ENCODE measurements around the gene ANAPC13.

Gene ANAPC13

GRCh38 chr3:134482622-134483021 is 3.2 kb downstream of the ANAPC13 start:
- no peak for DNase-seq

- no peak for DNase-seq
These were observed 4.6 kb downstream of the ANAPC13 start for GRCh38 chr3:134481166-134481565.

GRCh38 chr3:134480546-134480945 is 5.2 kb downstream of the ANAPC13 start:
- no peak for DNase-seq

GRCh38 chr3:134477938-134478337 is 7.8 kb downstream of the ANAPC13 start:
- no peak for DNase-seq

- no peak for DNase-seq
These were observed 8.8 kb downstream of the ANAPC13 start for GRCh38 chr3:134477002-134477401.

- DNase-seq, result no peak
These were observed 9.5 kb downstream of the ANAPC13 start for GRCh38 chr3:134476306-134476705.

- DNase-seq, result no peak
These were observed 10.8 kb downstream of the ANAPC13 start for GRCh38 chr3:134474956-134475355.

- peak; percentile 63 to 76 for DNase-seq
These were observed 11.8 kb downstream of the ANAPC13 start for GRCh38 chr3:134473868-134474546.

GRCh38 chr3:134472831-134473230 is 13.0 kb downstream of the ANAPC13 start:
- DNase-seq, result no peak

- no peak for DNase-seq
These were observed 14.1 kb downstream of the ANAPC13 start for GRCh38 chr3:134471521-134472193.

GRCh38 chr3:134468519-134468918 is 17.3 kb downstream of the ANAPC13 start:
- DNase-seq, result no peak

- no peak for DNase-seq
These were observed 19.5 kb downstream of the ANAPC13 start for GRCh38 chr3:134466331-134466730.

GRCh38 chr3:134464689-134465365 is 21.0 kb downstream of the ANAPC13 start:
- DNase-seq, result no peak

- DNase-seq, result no peak
These were observed 21.6 kb downstream of the ANAPC13 start for GRCh38 chr3:134464064-134464688.

- DNase-seq, result no peak
These were observed 22.1 kb downstream of the ANAPC13 start for GRCh38 chr3:134463676-134464063.

GRCh38 chr3:134462331-134462941 is 23.3 kb downstream of the ANAPC13 start:
- no peak for DNase-seq

- no peak for DNase-seq
These were observed 24.8 kb downstream of the ANAPC13 start for GRCh38 chr3:134460965-134461364.

GRCh38 chr3:134459562-134459961 is 26.2 kb downstream of the ANAPC13 start:
- no peak for DNase-seq

GRCh38 chr3:134458406-134458945 is 27.3 kb downstream of the ANAPC13 start:
- no peak for DNase-seq

GRCh38 chr3:134457376-134458074 is 28.3 kb downstream of the ANAPC13 start:
- DNase-seq, result no peak

GRCh38 chr3:134453631-134454030 is 32.2 kb downstream of the ANAPC13 start:
- no peak for DNase-seq

GRCh38 chr3:134449951-134450350 is 35.8 kb downstream of the ANAPC13 start:
- DNase-seq, result no peak

Measured in CD4-positive, alpha-beta T cell treated with Interleukin-4 for 1 hour (primary cell).